Inflammatory macrophage (primary cell): Measurements from ENCODE around the gene ACOX3.
"Not testable (repeated sequence)": the region's sequence is repeated elsewhere in the genome, so short reads cannot be mapped to it uniquely, and the experiment has no call there.

Experiments used
- DNase-seq, 2 donors: peaks; one replicate each; pipeline ENCODE4 v3.0.0-alpha.2; 2020 to 2022

The ACOX3 gene

DNA sequence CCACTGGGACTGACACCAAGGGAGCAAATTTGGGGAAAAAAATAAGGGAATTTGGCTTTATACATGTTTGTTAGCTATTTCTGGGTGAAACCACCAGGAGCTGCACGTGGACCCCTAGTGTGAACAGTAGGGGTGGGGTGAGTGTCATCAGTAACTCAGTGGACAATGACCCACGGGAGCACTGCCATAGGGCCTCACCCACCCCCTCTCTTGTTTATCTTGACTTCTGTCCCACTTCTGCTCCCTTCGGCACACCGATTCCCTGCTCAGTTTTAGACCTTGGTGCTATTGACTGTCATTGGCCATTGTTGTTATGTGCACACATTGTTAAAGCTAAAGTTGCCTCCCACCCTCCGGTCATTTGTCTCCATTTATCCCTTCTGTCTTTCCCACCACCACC is 9.0 kb downstream of the ACOX3 start:
- DNase-seq: no peak

DNA sequence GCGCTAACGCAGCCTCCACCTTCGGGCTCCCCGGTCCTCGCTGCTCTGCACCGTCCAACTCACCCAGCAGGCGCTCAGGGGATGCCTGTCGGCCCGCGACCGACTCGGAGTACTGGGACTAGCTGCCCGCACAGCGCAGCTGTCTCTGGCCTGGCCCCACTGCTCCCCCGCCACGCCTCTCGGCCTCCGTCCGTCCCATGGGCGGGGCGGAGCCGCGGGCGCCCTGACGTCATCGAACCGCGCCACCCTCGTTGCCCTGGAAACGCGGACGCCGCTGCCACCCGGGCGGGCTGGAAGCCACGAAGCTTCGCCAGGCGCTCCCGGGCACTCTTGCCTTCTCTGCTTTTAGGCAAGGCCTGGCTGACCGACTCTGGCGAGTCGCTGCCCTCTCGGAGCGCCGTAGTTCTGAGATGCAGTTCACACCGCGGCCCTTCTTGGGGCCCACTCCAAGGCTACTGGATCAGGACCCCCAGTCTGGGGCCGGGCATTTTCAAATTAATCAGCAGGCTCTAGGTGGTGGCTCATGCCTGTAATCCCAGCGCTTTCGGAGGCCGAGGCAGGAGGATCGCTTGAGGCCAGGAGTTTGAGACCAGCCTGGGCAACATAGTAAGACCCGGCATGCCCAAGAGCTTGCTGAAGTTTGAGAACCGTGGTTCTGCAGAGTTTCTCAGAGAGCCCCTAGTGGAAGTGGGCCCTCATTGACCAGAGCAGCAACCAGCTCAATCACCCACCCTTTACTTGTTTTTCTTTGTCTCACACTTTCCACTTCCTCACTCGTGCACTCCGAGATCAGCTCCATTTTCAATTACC is 12.0 kb downstream of the ACOX3 start:
- DNase-seq: peak; percentile 88 to 92

DNA sequence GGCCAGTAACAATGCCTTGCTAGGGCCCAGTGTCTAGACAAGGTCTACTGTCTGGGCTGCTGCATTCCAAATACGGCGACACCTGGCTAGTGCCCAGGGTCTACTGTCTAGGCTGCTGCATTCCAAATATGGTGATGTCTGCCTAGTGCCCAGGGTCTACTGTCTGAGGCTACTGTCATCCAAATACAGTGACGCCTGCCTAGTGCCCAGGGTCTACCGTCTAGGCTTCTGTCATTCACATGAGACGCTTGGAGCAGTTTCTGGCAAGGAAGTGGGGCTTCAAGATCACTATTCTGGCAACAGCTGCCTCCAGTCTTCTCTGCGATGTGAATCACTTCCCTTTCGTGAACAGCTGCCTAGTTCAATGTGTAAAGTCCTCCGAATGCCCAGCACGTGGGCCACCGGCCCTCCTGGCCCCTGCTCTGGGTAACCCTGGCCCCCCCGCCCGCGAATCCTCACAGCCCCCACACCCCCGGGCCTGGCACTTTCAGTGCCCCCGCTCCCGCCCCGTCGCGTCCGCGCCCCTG is 12.7 kb downstream of the ACOX3 start:
- peak; percentile 55 to 71 for DNase-seq

DNA sequence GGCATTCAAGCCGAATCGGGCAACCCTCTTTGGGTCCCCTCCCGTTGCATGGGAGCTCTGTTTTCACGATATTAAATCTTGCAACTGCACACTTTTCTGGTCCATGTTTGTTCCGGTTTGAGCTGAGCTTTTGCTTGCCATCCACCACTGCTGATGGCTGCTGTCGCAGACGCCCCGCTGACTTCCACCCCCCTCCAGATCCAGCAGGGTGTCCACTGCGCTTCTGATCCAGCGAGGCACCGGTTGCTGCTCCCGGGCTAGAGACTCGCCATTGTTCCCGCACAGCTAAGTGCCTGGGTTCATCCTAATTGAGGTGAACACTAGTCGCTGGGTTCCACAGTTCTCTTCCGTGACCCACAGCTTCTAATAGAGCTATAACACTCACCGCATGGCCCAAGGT is 13.3 kb downstream of the ACOX3 start:
- no peak for DNase-seq

DNA sequence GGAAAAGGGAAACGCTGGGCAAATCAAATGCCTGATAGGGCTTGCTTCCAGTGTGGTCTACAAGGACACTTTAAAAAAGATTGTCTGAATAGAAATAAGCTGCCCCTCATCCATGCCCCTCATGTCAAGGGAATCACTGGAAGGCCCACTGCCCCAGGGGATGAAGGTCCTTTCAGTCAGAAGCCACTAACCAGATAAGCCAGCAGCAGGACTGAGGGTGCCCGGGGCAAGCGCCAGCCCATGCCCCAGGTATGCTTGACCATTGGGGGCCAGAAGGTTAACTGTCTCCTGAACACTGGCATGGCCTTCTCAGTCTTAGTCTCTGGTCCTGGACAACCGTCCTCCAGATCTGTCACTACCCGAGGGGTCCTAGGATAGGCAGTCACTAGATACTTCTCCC is 17.7 kb downstream of the ACOX3 start:
- no peak for DNase-seq

DNA sequence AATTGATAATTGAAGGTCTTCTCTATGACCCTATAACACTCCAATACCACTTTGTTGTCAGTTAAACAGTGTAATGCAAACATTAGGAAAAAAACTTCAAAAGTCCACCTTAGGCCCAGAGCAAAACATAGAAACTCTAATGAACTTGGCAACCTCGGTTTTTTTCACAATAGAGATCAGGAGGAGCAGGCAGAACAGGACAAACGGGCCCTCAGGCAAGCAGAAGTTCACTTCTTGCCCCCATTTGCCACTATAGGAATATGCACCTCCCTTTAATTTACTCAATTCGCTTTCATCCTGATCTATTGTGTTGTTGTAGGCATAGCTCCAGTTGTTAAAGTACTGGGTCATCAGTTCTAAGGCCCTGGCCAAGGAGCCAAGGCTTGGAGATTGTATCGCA is 18.2 kb downstream of the ACOX3 start:
- no peak for DNase-seq

DNA sequence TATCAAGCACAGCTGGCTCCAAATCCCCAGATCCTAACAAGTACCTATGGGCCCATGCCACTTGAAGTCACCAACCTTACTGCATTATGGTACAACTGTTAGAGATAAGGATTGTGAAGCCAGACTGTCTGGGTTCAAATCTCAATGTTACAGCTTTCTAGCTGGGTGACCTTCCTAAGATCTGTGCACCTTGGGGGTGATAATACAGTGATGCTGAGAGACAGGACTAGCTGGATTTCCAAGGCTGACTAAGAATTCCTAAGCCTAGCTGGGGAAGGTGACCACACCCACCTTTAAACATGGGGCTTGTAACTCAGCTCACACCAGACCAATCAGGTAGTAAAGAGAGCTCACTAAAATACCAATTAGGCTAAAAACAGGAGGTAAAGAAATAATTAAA is 20.4 kb downstream of the ACOX3 start:
- DNase-seq: not testable (repeated sequence)

DNA sequence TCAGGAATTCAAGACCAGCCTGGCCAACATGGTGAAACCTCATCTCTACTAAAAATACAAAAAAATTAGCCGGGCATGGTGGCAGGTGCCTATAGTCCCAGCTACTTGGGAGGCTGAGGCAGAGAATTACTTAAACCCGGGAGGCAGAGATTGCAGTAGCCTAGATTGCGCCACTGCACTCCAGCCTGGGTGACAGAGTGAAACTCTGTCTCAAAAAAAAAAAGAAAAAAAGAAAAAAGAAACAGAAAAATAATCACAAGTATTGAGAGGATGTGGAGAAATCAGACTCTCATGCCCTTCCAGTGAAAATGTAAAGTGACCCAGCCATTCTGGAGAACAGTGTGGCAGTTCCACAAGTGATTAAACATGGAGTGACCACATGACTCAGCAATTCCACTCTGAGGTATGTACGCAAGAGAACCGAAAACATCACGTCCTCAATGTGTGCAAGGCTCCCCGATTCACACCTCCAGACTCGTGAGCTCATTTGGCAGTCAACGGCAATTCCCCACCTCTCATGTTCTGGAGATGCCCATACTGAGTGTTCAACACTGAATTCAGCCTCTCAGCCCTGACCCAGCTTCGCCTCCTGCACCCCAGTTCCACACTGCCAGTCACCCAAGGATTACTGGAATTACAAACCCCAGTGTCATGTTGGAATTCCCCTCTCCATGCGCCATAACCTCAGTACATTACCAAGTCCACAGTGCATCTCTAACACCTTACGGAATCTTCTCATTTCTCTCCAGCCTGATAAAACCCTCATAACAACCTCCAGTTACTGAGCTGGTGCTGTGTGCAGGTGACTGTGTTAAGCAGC is 21.1 kb downstream of the ACOX3 start:
- peak; percentile 42 to 65 for DNase-seq

DNA sequence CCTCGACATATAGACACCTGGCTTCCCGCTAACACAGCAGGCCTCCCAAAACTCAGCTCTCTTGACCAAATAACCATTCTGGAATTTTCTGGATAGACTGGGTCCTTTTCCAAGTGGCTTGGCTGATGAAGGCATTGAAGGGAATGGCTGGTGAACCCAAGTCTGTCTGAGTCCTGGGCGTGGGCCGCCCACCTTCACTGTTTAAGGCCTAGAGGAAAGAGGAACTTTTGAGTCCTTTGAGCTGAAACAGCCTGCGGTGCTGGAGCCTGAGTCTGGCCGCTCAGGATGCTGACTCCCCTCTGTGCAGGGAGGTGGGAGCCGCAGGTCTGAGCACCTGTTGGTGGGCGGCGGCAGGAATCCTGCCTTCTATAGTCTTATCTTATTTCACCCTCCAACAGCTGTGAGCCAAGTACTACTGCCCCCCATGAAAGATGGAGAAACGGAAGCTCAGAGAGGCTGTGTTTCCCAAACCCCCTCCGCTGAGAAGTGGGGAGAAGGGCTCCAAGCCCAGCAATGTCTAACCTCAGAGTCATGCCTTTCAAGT is 23.4 kb downstream of the ACOX3 start:
- DNase-seq: peak; percentile 12 to 50

DNA sequence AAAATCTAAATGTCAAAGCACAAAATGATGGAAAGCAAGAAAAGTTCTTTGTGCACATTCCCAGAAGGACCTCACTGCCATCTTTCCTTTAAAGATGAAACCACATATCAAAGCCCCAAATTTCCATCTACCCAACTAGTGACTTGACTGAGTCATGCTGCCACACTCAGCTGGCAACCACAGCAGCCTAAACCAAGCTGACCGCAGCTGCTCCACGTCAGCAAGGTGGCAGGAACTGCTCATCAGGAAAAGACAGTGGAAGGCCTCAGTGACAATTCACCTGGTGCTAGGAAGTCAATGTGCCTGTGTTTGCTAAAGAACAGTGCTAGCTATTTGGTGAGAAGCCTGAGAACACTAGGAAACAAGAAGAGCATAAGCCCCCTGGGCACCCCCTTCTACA is 26.1 kb downstream of the ACOX3 start:
- no peak for DNase-seq

DNA sequence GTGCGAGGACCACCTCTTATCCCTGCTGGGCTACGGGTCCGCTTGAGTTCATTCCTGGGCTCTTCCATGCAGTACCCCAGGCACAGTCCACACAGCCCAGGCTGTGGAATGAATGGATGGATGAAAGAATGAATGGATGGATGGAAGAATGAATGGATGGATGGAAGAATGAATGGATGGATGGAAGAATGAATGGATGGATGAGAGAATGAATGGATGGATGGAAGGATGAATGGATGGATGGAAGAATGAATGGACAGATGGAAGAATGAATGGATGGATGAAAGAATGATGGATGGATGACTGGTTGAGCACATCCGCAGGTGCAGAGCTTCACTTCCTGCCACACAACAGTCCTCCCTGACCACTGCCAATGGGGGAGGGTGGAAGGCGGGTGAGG is 28.2 kb downstream of the ACOX3 start:
- no peak for DNase-seq

DNA sequence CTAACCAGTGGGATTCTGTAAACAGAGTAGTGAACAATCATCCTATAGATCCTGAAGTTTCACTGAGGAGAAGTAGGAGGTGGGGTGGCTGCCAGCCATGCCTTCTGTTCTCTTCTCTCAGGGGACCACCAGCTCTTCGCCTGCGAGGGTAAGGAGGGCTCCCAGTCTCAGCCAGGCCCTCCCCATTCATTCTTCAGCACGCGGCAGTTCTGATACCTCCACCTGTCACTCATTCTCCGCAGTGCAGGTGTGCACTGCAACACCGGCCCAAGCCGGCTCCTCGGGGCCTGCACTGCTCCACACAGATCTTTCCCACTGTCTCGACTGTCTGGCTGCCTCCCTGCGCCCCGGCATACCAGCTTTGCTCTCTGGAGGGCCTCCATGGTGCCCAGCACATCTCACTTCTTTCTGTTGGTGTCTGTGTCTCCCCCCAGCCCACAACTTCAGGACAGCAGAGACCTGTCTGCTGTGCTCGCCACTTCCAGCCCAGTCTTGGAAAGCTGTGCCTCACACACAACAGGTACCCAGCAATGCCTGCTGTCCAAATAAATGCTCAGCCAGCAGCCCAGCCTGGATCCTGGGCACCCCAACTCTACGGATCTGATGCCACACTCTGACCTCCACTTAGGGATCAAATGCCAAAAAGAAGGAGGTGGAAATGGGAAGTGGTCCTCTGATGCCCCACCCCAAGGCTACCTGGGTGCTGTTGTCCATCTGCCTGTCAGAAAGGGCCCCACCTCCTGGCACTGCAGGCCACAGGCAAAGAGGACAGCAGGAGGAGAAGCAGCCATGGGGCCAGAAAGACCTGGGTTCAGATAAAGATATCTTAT is 29.0 kb downstream of the ACOX3 start:
- no peak for DNase-seq

DNA sequence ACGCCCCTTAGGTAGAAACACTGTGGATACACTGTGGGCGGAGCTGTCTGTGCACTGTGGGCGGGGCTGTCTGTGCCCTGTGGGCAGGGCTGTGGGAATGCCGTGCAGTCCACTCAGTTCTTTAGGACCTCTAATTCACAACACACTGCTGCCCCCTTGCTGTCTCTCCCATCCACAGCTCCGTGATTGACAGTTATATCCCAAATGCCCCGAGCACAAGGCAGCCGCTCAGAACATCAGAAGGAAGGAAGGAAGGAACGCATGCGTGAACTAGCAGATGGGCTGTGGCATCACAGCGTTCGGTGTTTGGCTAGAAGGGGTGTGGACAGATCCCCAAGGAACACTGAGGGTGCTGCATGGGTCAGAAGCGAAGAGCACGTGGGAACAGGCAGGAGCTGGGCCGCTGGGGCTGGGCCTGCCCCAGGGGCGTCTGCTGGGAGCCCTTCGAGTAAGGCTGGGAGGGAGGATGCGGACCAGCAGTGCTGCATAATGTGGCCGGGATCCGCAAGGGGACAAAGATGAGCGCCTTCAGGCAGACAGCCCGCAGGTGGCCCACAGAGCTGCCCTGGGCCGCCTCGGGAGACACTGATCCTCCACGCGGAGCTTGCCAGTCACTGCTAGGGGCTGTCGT is 29.8 kb downstream of the ACOX3 start:
- peak; percentile 21 to 29 for DNase-seq

DNA sequence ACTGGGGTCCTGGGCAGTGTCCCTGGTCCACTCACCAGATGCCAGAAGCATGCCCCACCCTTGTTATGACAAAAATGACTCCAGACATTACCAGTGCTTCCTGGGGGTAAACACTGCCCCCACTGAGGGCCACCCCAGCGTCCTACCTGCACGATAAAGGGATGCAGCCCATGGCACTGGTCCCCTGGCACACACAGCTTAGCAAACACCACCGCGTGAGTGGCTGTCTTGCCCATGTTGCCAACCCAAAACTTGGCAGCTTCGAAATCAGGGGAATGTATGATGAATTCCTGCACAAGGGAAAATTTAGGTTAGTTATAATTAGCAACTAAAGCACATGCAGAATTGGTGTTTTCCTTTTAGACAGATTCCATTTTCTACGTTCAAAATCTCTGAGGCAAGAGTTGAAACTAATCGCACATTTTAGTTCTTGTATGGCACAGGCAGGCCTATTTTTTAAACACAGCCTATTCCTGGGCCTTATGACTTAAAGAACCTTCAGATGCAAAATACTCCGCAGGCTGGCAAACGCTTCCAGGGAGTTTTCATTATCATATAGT is 30.4 kb downstream of the ACOX3 start:
- no peak for DNase-seq

DNA sequence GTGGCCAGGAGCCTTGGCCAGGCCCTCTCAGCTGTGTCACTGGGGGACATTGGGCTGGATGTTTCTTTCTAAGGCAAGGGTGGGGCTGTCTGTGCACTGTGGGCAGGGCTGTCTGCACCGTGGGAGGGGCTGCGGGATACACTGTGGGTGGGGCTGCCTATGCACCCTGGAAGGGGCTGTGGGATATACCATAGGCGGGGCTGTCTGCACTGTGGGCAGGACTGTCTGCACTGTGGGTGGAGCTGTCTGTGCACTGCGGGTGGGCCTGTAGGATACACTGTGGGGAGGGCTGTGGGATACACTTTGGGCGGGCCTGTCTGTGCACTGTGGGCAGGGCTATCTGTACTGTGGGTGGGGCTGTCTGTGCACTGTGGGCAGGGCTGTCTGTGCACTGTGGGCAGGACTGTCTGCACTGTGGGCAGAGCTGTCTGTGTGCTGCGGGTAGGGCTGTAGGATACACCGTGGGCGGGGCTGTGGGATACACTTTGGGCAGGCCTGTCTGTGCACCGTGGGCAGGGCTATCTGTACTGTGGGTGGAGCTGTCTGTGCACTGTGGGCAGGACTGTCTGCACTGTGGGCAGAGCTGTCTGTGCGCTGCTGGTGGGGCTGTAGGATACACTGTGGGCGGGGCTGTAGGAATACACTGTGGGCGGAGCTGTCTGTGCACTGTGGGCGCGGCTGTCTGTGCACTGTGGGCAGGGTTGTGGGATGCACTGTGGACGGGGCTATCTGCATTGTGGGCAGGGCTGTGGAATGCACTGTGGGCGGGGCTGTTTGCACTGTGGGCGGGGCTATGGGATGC is 31.1 kb downstream of the ACOX3 start:
- peak in 1 of 2 donors; percentile 31 for DNase-seq

DNA sequence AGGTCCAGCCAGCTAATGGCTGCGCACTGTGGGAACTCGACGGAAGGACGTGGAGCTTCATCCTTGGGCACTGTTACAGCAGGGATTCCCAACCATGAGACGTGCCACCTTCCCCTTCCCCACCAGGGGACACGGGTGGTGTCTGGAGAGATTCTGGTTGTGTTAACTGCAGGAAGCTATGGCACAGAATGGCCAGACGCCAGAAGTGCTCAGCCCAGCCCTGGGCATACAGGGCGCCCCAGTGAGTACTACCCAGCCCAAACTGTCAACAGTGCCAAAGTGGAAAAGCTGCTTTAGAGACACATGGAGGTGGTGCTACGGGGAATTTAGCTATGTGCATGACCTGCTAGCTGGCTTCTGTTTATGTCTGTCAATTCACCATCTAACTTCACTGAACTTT is 32.8 kb downstream of the ACOX3 start:
- no peak for DNase-seq

DNA sequence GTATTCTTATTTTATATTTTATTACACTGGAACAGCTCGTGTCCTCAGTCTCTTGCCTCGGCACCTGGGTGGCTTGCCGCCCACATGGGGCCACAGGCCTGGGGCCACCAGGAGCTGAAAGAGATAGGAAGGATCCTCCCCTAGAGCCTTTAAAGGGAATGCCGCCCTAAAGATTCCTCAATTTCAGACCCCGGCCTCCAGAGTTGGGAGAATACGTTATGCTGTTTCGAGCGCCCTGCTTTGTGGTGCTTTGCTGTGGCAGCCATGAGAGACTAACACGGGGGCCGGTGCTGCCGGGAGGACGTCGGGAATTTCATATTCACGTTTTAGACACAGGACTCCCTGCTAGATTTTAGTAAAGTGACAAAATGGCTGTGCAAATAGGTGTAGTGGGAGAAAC is 33.2 kb downstream of the ACOX3 start:
- DNase-seq: no peak

DNA sequence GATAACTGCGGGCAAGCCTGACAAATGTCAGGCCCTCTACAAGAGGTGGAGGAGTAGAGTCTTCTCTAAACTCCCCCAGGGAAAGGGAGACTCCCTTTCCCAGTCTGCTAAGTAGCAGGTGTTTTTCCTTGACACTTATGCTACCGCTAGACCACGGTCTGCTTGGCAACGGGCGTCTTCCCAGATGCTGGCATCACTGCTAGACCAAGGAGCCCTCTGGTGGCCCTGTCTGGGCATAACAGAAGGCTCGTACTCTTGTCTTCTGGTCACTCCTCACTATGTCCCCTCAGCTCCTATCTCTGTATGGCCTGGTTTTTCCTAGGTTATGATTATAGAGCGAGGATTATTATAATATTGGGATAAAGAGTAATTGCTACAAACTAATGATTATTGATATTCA is 33.6 kb downstream of the ACOX3 start:
- not testable (repeated sequence) for DNase-seq

DNA sequence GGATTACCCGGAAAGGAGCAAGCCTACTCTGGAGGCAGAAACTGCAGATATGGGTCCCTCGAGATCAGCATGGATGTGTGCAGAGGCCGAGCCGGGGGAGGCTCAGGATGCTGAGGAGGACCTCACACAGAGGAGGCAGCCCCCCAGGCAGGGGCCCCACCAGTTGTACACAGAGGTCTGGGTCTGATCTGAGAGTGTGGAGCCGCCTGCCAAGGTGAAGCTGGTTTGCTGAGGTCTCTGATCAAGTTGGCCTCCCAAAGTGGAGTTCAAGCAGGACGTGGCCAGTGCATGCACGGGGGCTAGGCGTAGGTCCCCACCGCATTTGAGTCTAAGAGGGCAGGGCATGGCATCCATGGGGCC is 35.0 kb downstream of the ACOX3 start:
- DNase-seq: no peak

DNA sequence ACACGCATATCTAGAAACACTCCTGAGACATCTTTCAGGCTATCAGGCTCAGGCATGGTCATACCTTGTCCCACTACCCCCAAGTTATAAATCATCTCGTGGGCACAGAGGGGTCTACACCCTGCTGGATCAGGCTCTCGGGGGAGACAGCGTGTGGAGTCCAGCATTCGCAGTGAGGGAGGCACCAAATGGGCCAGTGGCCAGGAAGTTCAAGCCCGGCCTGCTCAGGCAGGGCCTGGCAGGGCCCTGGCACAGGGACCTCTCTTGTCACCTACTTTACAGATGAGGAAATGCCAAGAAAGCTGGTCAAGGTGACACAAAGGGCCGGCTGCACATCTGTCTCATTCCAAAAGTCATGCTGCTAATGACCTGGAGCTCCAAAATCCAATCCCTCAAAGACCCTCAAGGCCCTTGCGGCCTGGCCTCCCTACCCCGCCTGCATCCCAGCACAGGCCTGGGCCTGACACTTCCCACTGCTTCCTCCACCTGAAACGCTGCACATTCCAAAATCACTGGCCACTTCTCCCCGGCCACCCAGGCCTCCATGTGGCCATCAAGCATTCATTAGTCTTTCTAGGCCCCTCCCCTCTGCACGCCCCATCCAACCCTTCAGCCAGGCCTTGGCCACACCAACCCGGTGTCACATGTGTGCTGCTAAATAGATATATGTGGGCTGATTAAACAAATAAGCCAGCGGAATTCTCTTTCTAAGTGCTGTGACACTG is 35.6 kb downstream of the ACOX3 start:
- no peak for DNase-seq
